Measurements from ENCODE around the gene NAT9.
A peak's percentile ranks its signal among the peaks of the same experiment; 100 is the strongest.

NAT9 gene

DNA sequence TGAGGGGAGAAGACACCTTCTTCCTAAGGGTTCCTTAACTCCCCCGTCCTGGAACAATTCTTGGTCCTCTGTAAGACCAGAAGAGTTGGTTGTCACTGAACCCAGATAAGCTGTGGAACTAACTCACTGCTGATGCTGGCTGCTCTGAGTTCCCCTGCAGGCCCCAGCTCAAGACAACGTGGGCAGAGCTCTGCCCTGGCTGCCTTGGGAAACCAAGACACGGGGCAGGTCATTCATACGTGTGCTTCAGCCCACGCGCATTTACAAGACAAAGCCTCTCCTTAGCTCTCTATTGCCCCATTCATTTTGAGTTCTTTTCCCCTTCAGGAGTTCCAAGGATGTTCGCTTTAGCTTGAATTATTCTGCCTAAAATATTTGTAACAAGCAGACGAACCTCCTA lies 3.4 kb upstream of the NAT9 start:
- no peak overlapping the region for H3K4me3 ChIP-seq (ENCODE audit: low read length)
- DNase-seq (ENCODE audit: low read depth) = no peak
- TF ChIP-seq, protein P1, sequence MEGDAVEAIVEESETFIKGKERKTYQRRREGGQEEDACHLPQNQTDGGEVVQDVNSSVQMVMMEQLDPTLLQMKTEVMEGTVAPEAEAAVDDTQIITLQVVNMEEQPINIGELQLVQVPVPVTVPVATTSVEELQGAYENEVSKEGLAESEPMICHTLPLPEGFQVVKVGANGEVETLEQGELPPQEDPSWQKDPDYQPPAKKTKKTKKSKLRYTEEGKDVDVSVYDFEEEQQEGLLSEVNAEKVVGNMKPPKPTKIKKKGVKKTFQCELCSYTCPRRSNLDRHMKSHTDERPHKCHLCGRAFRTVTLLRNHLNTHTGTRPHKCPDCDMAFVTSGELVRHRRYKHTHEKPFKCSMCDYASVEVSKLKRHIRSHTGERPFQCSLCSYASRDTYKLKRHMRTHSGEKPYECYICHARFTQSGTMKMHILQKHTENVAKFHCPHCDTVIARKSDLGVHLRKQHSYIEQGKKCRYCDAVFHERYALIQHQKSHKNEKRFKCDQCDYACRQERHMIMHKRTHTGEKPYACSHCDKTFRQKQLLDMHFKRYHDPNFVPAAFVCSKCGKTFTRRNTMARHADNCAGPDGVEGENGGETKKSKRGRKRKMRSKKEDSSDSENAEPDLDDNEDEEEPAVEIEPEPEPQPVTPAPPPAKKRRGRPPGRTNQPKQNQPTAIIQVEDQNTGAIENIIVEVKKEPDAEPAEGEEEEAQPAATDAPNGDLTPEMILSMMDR (conservative IDR thresholded peaks at IDR 0.05; ENCODE audit: low read length) = no peak

DNA sequence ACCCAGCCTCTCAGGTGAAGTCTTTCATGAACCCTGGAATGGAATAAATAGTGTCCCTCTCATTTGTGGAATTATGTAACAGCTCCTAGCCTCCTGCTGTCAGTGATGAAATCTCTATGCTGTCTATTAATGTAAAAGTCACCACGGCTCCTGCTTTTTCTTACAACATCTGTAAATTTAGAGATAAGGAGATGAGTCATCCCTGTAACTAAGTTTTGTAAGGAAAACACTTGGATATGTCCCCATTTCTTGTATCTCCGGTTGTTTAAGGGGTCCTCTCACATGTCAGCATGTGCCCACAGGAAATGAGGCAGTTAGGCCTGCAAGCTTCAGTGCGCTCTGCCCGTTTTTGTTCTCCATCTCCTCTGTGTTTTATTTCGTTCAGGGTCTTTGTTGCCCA lies 2.8 kb upstream of the NAT9 start:
- no peak for DNase-seq (ENCODE audit: low read depth)
- TF ChIP-seq, protein P1 (conservative IDR thresholded peaks at IDR 0.05; ENCODE audit: low read length) = no peak
- H3K4me3 ChIP-seq (ENCODE audit: low read length) = no peak overlapping the region

DNA sequence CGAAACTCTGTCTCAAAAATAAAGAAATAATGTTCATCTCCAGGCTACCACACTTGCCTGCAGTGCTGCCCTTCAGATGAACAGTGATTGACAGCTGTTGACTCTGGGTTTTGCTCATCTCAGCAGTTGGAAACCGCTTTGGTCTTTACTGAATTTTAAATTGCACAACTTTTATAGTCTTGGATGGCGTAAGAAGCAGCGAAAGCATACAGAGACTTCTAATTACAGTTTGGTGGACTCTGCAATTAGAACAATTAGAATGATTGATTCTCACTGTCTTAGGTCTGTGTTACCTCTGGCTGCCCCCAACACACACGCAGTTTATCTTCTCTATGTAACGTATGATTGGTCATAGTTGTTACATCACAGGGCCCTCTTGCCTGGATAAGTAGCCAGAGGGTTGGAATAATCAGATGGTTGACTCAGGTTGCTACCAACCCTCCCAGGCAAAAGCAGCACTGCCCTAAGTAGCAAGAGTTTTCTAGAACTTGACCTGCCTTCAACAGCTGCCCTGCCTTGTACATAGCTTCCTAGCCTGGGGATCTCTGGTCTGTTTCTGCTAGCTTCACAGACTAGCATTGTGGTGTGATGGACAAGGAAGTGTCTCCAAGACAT lies 1.9 kb upstream of the NAT9 start:
- DNase-seq (ENCODE audit: low read depth) = no peak
- TF ChIP-seq, protein P1 (conservative IDR thresholded peaks at IDR 0.05; ENCODE audit: low read length) = no peak
- no peak overlapping the region for H3K4me3 ChIP-seq (ENCODE audit: low read length)

DNA sequence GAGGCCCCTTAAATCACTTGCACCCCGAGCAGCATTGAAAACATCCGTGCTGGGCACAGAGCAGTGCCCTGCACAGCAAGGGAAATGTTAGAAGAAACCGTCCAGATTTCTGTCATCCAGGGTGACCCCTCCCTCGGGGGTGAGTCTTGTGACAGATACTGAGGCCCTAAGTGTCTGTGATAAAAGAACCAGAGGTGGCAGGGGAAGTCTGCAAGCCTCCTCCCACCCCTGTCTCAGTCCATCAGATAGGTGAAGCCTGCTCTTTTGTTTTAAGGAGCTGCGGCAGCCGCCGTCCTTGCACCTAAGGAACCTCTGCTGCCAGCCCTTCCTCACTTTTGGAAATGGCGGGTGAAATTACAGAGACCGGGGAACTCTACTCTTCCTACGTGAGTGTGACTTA lies 845 bp upstream of the NAT9 start:
- DNase-seq (ENCODE audit: low read depth) = no peak
- TF ChIP-seq, protein P1 (conservative IDR thresholded peaks at IDR 0.05; ENCODE audit: low read length) = no peak
- peak overlapping the region; percentile 96 for H3K4me3 ChIP-seq (ENCODE audit: low read length)

DNA sequence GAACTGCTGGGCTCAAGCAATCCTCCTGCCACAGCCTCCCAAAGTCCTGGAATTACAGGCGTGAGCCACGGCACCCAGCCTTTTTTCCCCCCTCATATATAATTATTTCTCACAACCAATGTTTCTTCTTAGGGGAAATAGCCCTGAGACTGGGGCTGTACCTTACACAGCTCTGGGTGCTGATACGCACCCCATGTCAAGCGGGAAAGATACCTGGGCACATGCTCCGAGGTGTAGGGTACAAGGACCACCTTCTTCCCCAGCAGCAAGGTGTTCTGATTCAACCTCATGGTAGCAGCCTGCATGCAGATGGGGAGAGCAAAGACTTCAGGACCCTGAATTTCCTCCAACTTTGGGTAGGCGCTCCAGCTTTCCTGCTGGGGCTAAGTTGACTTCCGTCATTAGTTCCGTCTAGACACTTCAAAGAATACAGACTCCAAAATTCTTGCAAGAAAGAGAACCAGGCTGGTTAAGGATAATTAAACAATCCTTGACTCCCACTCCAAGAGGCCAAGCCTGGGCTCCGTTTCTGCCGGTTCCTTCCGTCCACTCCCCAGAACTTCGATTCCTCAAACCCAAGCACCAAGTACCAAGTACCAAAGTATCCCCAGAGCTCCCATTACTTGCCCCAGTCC lies 619 bp downstream of the NAT9 start:
- TF ChIP-seq, protein P1 (conservative IDR thresholded peaks at IDR 0.05; ENCODE audit: low read length) = no peak
- no peak for DNase-seq (ENCODE audit: low read depth)
- H3K4me3 ChIP-seq (ENCODE audit: low read length) = peak overlapping the region; percentile 96

DNA sequence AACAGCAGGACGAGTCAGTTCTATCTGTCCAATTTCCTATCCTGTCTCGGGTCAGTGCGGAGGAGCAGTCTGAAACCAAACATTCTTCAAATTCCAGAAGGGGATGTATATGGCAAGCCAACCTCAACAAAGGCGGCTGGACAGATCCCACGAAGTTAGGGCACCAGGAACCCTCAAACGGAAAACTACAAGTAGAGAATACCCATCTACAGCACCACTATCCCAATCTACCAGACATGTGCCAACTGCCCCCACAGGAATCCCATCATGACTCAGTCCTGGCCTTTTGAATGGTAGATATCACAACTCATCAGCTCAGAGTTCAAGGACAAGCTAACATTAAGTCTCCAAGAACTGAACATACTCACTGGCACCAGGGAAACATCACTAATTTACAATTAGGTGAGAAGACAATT lies 2.3 kb downstream of the NAT9 start:
- DNase-seq (ENCODE audit: low read depth) = peak; percentile 65
- TF ChIP-seq, protein P1 (conservative IDR thresholded peaks at IDR 0.05; ENCODE audit: low read length) = no peak
- H3K4me3 ChIP-seq (ENCODE audit: low read length) = no peak overlapping the region

DNA sequence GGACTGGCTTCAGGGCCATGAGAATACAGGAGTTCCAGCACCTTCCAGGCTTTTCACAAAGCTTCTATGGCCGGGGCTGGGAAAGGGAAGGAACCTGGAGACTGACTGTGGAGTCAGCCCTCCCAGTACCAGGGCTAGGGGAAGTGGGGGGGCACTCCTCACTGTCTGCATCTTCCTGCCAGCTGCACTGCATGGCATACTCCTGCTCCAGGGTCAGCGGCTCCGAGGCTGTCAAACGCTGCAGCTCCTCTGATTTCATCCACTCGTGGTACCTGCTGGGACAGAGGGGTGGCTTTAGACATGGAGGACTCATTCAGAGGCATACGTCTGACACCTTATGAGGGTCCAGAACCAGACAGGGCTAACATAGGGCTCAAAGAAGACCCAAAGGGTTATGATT lies 2.7 kb downstream of the NAT9 start:
- TF ChIP-seq, protein P1 (conservative IDR thresholded peaks at IDR 0.05; ENCODE audit: low read length) = no peak
- DNase-seq (ENCODE audit: low read depth) = no peak

More for the DNA sequence above, 2.7 kb downstream of the NAT9 start:
- no peak overlapping the region for H3K4me3 ChIP-seq (ENCODE audit: low read length)
